Natural killer cell treated with Interleukin-12 subunit alpha and Interleukin-12 subunit beta and Interleukin-15 and Interleukin-18, amount 100 ng/mL, for 72 hours (primary cell): ENCODE measurements around the gene CACNA1D. TPM values are rescaled to one million over a fixed set of nuclear protein-coding genes. Genes with fewer than 3 reads are reported as not detected.
"Not testable (repeated sequence)": the region's sequence is repeated elsewhere in the genome, so short reads cannot be mapped to it uniquely, and the experiment has no call there.

Experiments used
- ATAC-seq, 2 donors: fragments of 150-1000 bp; cut with Tn5 transposase in 1 of 2; sonication (Bioruptor Pico), chemical (Tn5 transposase) in 1 of 2; 2 replicates each; pipeline ENCODE4 v1.10.0; 2021
- DNase-seq: peaks from one replicate; pipeline ENCODE4 v3.0.0; 2022; ENCODE audit warnings: low spot score
- H3K27ac Mint-ChIP-seq, 2 donors: 1 replicate in 1 of 2; 2 replicates in 1 of 2; pipeline ENCODE4 v1.8.0; 2022; ENCODE audit warnings: mixed read lengths in 2 of 2, mild to moderate bottlenecking in 1 of 2, moderate library complexity in 1 of 2
- H3K27me3 Mint-ChIP-seq, 2 donors: 1 replicate in 1 of 2; 2 replicates in 1 of 2; pipeline ENCODE4 v1.8.0; 2022; ENCODE audit warnings: mixed read lengths in 2 of 2
- H3K36me3 Mint-ChIP-seq: one replicate; pipeline ENCODE4 v1.8.0; 2022; ENCODE audit warnings: mixed read lengths
- H3K4me1 Mint-ChIP-seq, 2 donors: 1 replicate in 1 of 2; 2 replicates in 1 of 2; pipeline ENCODE4 v1.8.0; 2022; ENCODE audit warnings: low read depth in 2 of 2, mixed read lengths in 2 of 2, mild to moderate bottlenecking in 1 of 2
- H3K4me3 Mint-ChIP-seq: one replicate; pipeline ENCODE4 v1.8.0; 2022; ENCODE audit warnings: mixed read lengths
- H3K9me3 Mint-ChIP-seq: 2 replicates; pipeline ENCODE4 v1.8.0; 2022; ENCODE audit warnings: mixed read lengths
- total RNA-seq, 2 donors: library from RNA; stranded (reverse); gene quantifications; one replicate each; pipeline ENCODE4 v1.2.3, GENCODE V29; 2022

Gene CACNA1D
- total RNA-seq, 2 donors from 2014 or later = 0.26 to 1.2 TPM

- H3K4me3 Mint-ChIP-seq = no peak overlapping the region
- no peak overlapping the region for H3K27ac Mint-ChIP-seq
- peaks cover 28 to 65% of the 10 kb centered on the region in 2 donors for H3K27me3 Mint-ChIP-seq
- H3K36me3 Mint-ChIP-seq = peaks cover 19% of the 10 kb centered on the region
- DNase-seq = no peak
- H3K4me1 Mint-ChIP-seq = no peaks in the 10 kb centered on the region
- peaks cover 3% of the 10 kb centered on the region for H3K9me3 Mint-ChIP-seq
- ATAC-seq = no peak
Measured at GRCh38 chr3:53650928-53651661, 156.7 kb downstream of the CACNA1D start.

- Mint-ChIP-seq H3K9me3 (peaks cover 3% of the 10 kb centered on the region), H3K4me3 (no peak overlapping the region)
- ATAC-seq = no peak
Measured at GRCh38 chr3:53651927-53652326, 157.5 kb downstream of the CACNA1D start.

GRCh38 chr3:53657651-53658050 is 163.2 kb downstream of the CACNA1D start:
- Mint-ChIP-seq H3K36me3 (peaks cover 19% of the 10 kb centered on the region), H3K27ac (no peak overlapping the region), H3K4me3 (no peak overlapping the region), H3K4me1 (no peaks in the 10 kb centered on the region), H3K27me3 (peaks cover 16 to 48% of the 10 kb centered on the region in 2 donors), H3K9me3 (peaks cover 3% of the 10 kb centered on the region)
- DNase-seq (no peak), ATAC-seq (no peak)

More at GRCh38 chr3:53651927-53652326, 157.5 kb downstream of the CACNA1D start:
- Mint-ChIP-seq H3K27ac (no peak overlapping the region), H3K27me3 (peaks cover 25 to 65% of the 10 kb centered on the region in 2 donors), H3K36me3 (peaks cover 19% of the 10 kb centered on the region), H3K4me1 (no peaks in the 10 kb centered on the region)
- DNase-seq = no peak

GRCh38 chr3:53658613-53659193 is 164.3 kb downstream of the CACNA1D start:
- Mint-ChIP-seq H3K4me1 (no peaks in the 10 kb centered on the region), H3K27ac (no peak overlapping the region)

GRCh38 chr3:53659996-53660395 is 165.6 kb downstream of the CACNA1D start:
- H3K4me1 Mint-ChIP-seq = no peaks in the 10 kb centered on the region
- ATAC-seq (no peak), DNase-seq (no peak)
- peaks cover 14% of the 10 kb centered on the region for H3K36me3 Mint-ChIP-seq
- H3K4me3 Mint-ChIP-seq = no peak overlapping the region
- peaks cover 3% of the 10 kb centered on the region for H3K9me3 Mint-ChIP-seq
- peaks cover 20 to 58% of the 10 kb centered on the region in 2 donors for H3K27me3 Mint-ChIP-seq
- H3K27ac Mint-ChIP-seq = no peak overlapping the region

More at GRCh38 chr3:53658613-53659193, 164.3 kb downstream of the CACNA1D start:
- ATAC-seq (no peak), DNase-seq (no peak)
- Mint-ChIP-seq H3K27me3 (peaks cover 15 to 50% of the 10 kb centered on the region in 2 donors), H3K36me3 (peaks cover 16% of the 10 kb centered on the region), H3K9me3 (peaks cover 6% of the 10 kb centered on the region), H3K4me3 (no peak overlapping the region)

GRCh38 chr3:53661480-53661879 is 167.1 kb downstream of the CACNA1D start:
- Mint-ChIP-seq H3K4me3 (no peak overlapping the region), H3K27me3 (peaks cover 23 to 44% of the 10 kb centered on the region in 2 donors), H3K36me3 (peaks cover 5% of the 10 kb centered on the region), H3K4me1 (no peaks in the 10 kb centered on the region), H3K9me3 (peaks cover 3% of the 10 kb centered on the region), H3K27ac (no peak overlapping the region)
- DNase-seq (no peak), ATAC-seq (no peak)

GRCh38 chr3:53664812-53665211 is 170.4 kb downstream of the CACNA1D start:
- not testable (repeated sequence) for H3K9me3 Mint-ChIP-seq, H3K27ac Mint-ChIP-seq
- H3K27me3 Mint-ChIP-seq = peaks cover 19 to 27% of the 10 kb centered on the region in 2 donors

GRCh38 chr3:53665608-53666425 is 171.4 kb downstream of the CACNA1D start:
- H3K27ac Mint-ChIP-seq = no peak overlapping the region
- DNase-seq (no peak), ATAC-seq (no peak)
- H3K27me3 Mint-ChIP-seq = peaks cover 18 to 22% of the 10 kb centered on the region in 2 donors
- no peaks in the 10 kb centered on the region for H3K4me1 Mint-ChIP-seq
- peaks cover 5% of the 10 kb centered on the region for H3K36me3 Mint-ChIP-seq
- peaks cover 3% of the 10 kb centered on the region for H3K9me3 Mint-ChIP-seq
- H3K4me3 Mint-ChIP-seq = no peak overlapping the region

More at GRCh38 chr3:53664812-53665211, 170.4 kb downstream of the CACNA1D start:
- H3K36me3 Mint-ChIP-seq, DNase-seq, H3K4me3 Mint-ChIP-seq, ATAC-seq, H3K4me1 Mint-ChIP-seq: not testable (repeated sequence)

- Mint-ChIP-seq H3K4me3 (no peak overlapping the region), H3K27me3 (peaks cover 10 to 17% of the 10 kb centered on the region in 2 donors), H3K4me1 (no peaks in the 10 kb centered on the region), H3K27ac (no peak overlapping the region), H3K36me3 (no peaks in the 10 kb centered on the region), H3K9me3 (no peaks in the 10 kb centered on the region)
- DNase-seq (no peak), ATAC-seq (no peak)
Measured at GRCh38 chr3:53668872-53669271, 174.5 kb downstream of the CACNA1D start.

GRCh38 chr3:53670721-53671120 is 176.3 kb downstream of the CACNA1D start:
- ATAC-seq (no peak), DNase-seq (no peak)
- H3K9me3 Mint-ChIP-seq = no peaks in the 10 kb centered on the region
- H3K27me3 Mint-ChIP-seq = peaks cover 0 to 12% of the 10 kb centered on the region in 2 donors
- no peaks in the 10 kb centered on the region for H3K4me1 Mint-ChIP-seq
- no peak overlapping the region for H3K4me3 Mint-ChIP-seq
- no peak overlapping the region for H3K27ac Mint-ChIP-seq
- no peaks in the 10 kb centered on the region for H3K36me3 Mint-ChIP-seq

GRCh38 chr3:53671192-53671960 is 177.0 kb downstream of the CACNA1D start:
- no peak for ATAC-seq
- no peaks in the 10 kb centered on the region for H3K9me3 Mint-ChIP-seq
- no peak overlapping the region for H3K27ac Mint-ChIP-seq
- no peaks in the 10 kb centered on the region for H3K36me3 Mint-ChIP-seq
- no peak for DNase-seq
- no peak overlapping the region for H3K4me3 Mint-ChIP-seq
- peaks cover under 1 to 6% of the 10 kb centered on the region in 2 donors for H3K27me3 Mint-ChIP-seq
- no peaks in the 10 kb centered on the region for H3K4me1 Mint-ChIP-seq

- ATAC-seq (no peak), DNase-seq (no peak)
- H3K36me3 Mint-ChIP-seq = no peaks in the 10 kb centered on the region
Measured at GRCh38 chr3:53671961-53672299, 177.5 kb downstream of the CACNA1D start.

GRCh38 chr3:53672981-53673380 is 178.6 kb downstream of the CACNA1D start:
- H3K27me3 Mint-ChIP-seq = peaks cover 5 to 6% of the 10 kb centered on the region in 2 donors
- H3K36me3 Mint-ChIP-seq = no peaks in the 10 kb centered on the region
- no peak overlapping the region for H3K4me3 Mint-ChIP-seq
- no peak overlapping the region for H3K27ac Mint-ChIP-seq
- ATAC-seq (no peak), DNase-seq (no peak)
- H3K4me1 Mint-ChIP-seq = no peaks in the 10 kb centered on the region
- H3K9me3 Mint-ChIP-seq = no peaks in the 10 kb centered on the region

More at GRCh38 chr3:53671961-53672299, 177.5 kb downstream of the CACNA1D start:
- Mint-ChIP-seq H3K9me3 (no peaks in the 10 kb centered on the region), H3K4me3 (no peak overlapping the region), H3K27me3 (peaks cover 5 to 6% of the 10 kb centered on the region in 2 donors), H3K4me1 (no peaks in the 10 kb centered on the region), H3K27ac (no peak overlapping the region)
